Stimulated activated CD4-positive, alpha-beta T cell treated with anti-CD3 and anti-CD28 coated beads, Interleukin-1b, Interleukin-23, amount 100 ng/mL, for 1 hour (primary cell): Measurements from ENCODE around the gene USP30.

ENCODE experiments used
- DNase-seq, 2 donors: peaks; one replicate each; pipeline ENCODE4 v3.0.0-alpha.2; 2020; ENCODE audit warnings: low read depth in 2 of 2

The USP30 gene

GRCh38 chr12:109126784-109127183 lies 74.4 kb downstream of the USP30 start:
- DNase-seq = no peak

- DNase-seq = no peak
Measured at GRCh38 chr12:109127533-109128242, 75.3 kb downstream of the USP30 start.

GRCh38 chr12:109130297-109131153 lies 78.1 kb downstream of the USP30 start:
- no peak for DNase-seq

- no peak for DNase-seq
Measured at GRCh38 chr12:109131154-109132050, 79.0 kb downstream of the USP30 start.

GRCh38 chr12:109134186-109134917 lies 82.0 kb downstream of the USP30 start:
- no peak for DNase-seq

GRCh38 chr12:109137055-109137454 lies 84.7 kb downstream of the USP30 start:
- no peak for DNase-seq
